Measurements from ENCODE around the gene FNBP1L. TPM values are rescaled to one million over a fixed set of nuclear protein-coding genes. Genes with fewer than 3 reads are reported as not detected.

The FNBP1L gene
- polyA plus RNA-seq, 1 donor (not counting 4 experiments of a cell fraction or from before 2014, with no cell fraction given): 22.9 TPM

GRCh38 chr1:93496520-93496919, 48.6 kb downstream of the FNBP1L start:
- H2AFZ ChIP-seq (ENCODE audit: control insufficient read depth, low read length): no peak overlapping the region
- H3K79me2 ChIP-seq (ENCODE audit: control insufficient read depth, insufficient read depth, low read length): peaks cover 6% of the 10 kb centered on the region
- FAIRE-seq: no peak
- dilution Hi-C loops (cut with MboI; ENCODE audit: extremely low pct_ligation_motif_present, low sequenced_read_pairs): no loop called here
- no peak overlapping the region for H3K9ac ChIP-seq (ENCODE audit: control insufficient read depth, extremely low read depth, insufficient read depth, low read length)
- H3K4me3 ChIP-seq (ENCODE audit: control insufficient read depth in 2 of 3, extremely low read depth in 1 of 3, insufficient read depth in 2 of 3, low read depth in 1 of 3, low read length in 3 of 3): no peak overlapping the region
- no peak for DNase-seq (ENCODE audit: low read depth, low spot score)
- H3K9me3 ChIP-seq (ENCODE audit: control insufficient read depth, low read depth, low read length): no peaks in the 10 kb centered on the region
- H3K36me3 ChIP-seq (ENCODE audit: control insufficient read depth in 2 of 2, extremely low read depth in 1 of 2, insufficient read depth in 2 of 2, low read length in 2 of 2): no peaks in the 10 kb centered on the region
- H3K9me1 ChIP-seq (ENCODE audit: control insufficient read depth, extremely low read depth, insufficient read depth, low read length): no peaks in the 10 kb centered on the region
- no peak overlapping the region for H3K27ac ChIP-seq (ENCODE audit: control insufficient read depth, insufficient read depth, low read length)
- no peaks in the 10 kb centered on the region for H3K27me3 ChIP-seq (ENCODE audit: control insufficient read depth, extremely low read depth, insufficient read depth, low read length)
- H4K20me1 ChIP-seq (ENCODE audit: control insufficient read depth, extremely low read depth, insufficient read depth, low read length): no peaks in the 10 kb centered on the region
- no peaks in the 10 kb centered on the region for H3K4me1 ChIP-seq (ENCODE audit: control insufficient read depth, extremely low read depth, insufficient read depth, low read length)
- TF ChIP-seq CTCF (optimal IDR thresholded peaks at IDR 0.05 in 1 of 3, IDR thresholded peaks at IDR 0.05 in 1 of 3, conservative IDR thresholded peaks at IDR 0.05 in 1 of 3; ENCODE audit: extremely low read depth in 1 of 3, insufficient read depth in 2 of 3, low read length in 3 of 3): no peak
- no peak for TF ChIP-seq EZH2 (IDR thresholded peaks at IDR 0.05; ENCODE audit: low read length)
- no peak overlapping the region for H3K4me2 ChIP-seq (ENCODE audit: control insufficient read depth, extremely low read depth, insufficient read depth, low read depth, low read length)

GRCh38 chr1:93499075-93499474, 51.2 kb downstream of the FNBP1L start:
- DNase-seq (ENCODE audit: low read depth, low spot score) (no peak), FAIRE-seq (no peak)
- H3K27me3 ChIP-seq (ENCODE audit: control insufficient read depth, extremely low read depth, insufficient read depth, low read length): no peaks in the 10 kb centered on the region
- no peaks in the 10 kb centered on the region for H3K36me3 ChIP-seq (ENCODE audit: control insufficient read depth in 2 of 2, extremely low read depth in 1 of 2, insufficient read depth in 2 of 2, low read length in 2 of 2)
- H3K9ac ChIP-seq (ENCODE audit: control insufficient read depth, extremely low read depth, insufficient read depth, low read length): no peak overlapping the region
- H3K79me2 ChIP-seq (ENCODE audit: control insufficient read depth, insufficient read depth, low read length): peaks cover 3% of the 10 kb centered on the region
- no peak overlapping the region for H3K4me3 ChIP-seq (ENCODE audit: control insufficient read depth in 2 of 3, extremely low read depth in 1 of 3, insufficient read depth in 2 of 3, low read depth in 1 of 3, low read length in 3 of 3)
- no peak overlapping the region for H2AFZ ChIP-seq (ENCODE audit: control insufficient read depth, low read length)
- H3K9me1 ChIP-seq (ENCODE audit: control insufficient read depth, extremely low read depth, insufficient read depth, low read length): no peaks in the 10 kb centered on the region
- dilution Hi-C loops (cut with MboI; ENCODE audit: extremely low pct_ligation_motif_present, low sequenced_read_pairs): no loop called here
- H3K9me3 ChIP-seq (ENCODE audit: control insufficient read depth, low read depth, low read length): no peaks in the 10 kb centered on the region
- TF ChIP-seq CTCF (optimal IDR thresholded peaks at IDR 0.05 in 1 of 3, IDR thresholded peaks at IDR 0.05 in 1 of 3, conservative IDR thresholded peaks at IDR 0.05 in 1 of 3; ENCODE audit: extremely low read depth in 1 of 3, insufficient read depth in 2 of 3, low read length in 3 of 3) (no peak), EZH2 (IDR thresholded peaks at IDR 0.05; ENCODE audit: low read length) (no peak)
- peaks cover 3% of the 10 kb centered on the region for H4K20me1 ChIP-seq (ENCODE audit: control insufficient read depth, extremely low read depth, insufficient read depth, low read length)
- H3K4me1 ChIP-seq (ENCODE audit: control insufficient read depth, extremely low read depth, insufficient read depth, low read length): peaks cover 3% of the 10 kb centered on the region
- H3K4me2 ChIP-seq (ENCODE audit: control insufficient read depth, extremely low read depth, insufficient read depth, low read depth, low read length): no peak overlapping the region
- H3K27ac ChIP-seq (ENCODE audit: control insufficient read depth, insufficient read depth, low read length): no peak overlapping the region
